Tongue (tissue), 2 donors: ENCODE results near the gene JDP2. TPM values are rescaled to one million over a fixed set of nuclear protein-coding genes. Genes with fewer than 3 reads are reported as not detected.
A peak's percentile ranks its signal among the peaks of the same experiment; 100 is the strongest.
"Not testable (repeated sequence)": the region's sequence is repeated elsewhere in the genome, so short reads cannot be mapped to it uniquely, and the experiment has no call there.

Experiments
- DNase-seq: peaks from one replicate; pipeline ENCODE4 v3.0.0-alpha.2; 2015
- total RNA-seq: library from RNA; depleted of rRNA; stranded (reverse); fragments of >200 nt; gene quantifications from one replicate; pipeline ENCODE4 v1.2.3, GENCODE V29; 2014

Gene JDP2
- total RNA-seq: 54.7 TPM

- DNase-seq: peak; percentile 95
Measured at GRCh38 chr14:75427482-75428229, at the start of gene JDP2. TSS of gene JDP2 (plus strand) at chr14:75428022. CDS start at chr14:75437921, 9,899 bp downstream.

- no peak for DNase-seq
Measured at GRCh38 chr14:75379246-75379929, 48.4 kb upstream of the JDP2 start.

- DNase-seq: no peak
Measured at GRCh38 chr14:75379930-75380270, 47.9 kb upstream of the JDP2 start.

- DNase-seq: no peak
Measured at GRCh38 chr14:75380656-75381055, 47.2 kb upstream of the JDP2 start.

- no peak for DNase-seq
Measured at GRCh38 chr14:75381642-75382041, 46.2 kb upstream of the JDP2 start.

GRCh38 chr14:75383219-75383618 is 44.6 kb upstream of the JDP2 start:
- not testable (repeated sequence) for DNase-seq

GRCh38 chr14:75383721-75384120 is 44.1 kb upstream of the JDP2 start:
- DNase-seq: no peak

GRCh38 chr14:75389679-75390078 is 38.1 kb upstream of the JDP2 start:
- DNase-seq: no peak

- DNase-seq: no peak
Measured at GRCh38 chr14:75390183-75390582, 37.6 kb upstream of the JDP2 start.

GRCh38 chr14:75391953-75392352 is 35.9 kb upstream of the JDP2 start:
- DNase-seq: no peak

- DNase-seq: no peak
Measured at GRCh38 chr14:75392686-75393641, 34.9 kb upstream of the JDP2 start.

- DNase-seq: no peak
Measured at GRCh38 chr14:75393794-75394193, 34.0 kb upstream of the JDP2 start.

GRCh38 chr14:75395862-75396261 is 32.0 kb upstream of the JDP2 start:
- DNase-seq: no peak

- DNase-seq: no peak
Measured at GRCh38 chr14:75399321-75399720, 28.5 kb upstream of the JDP2 start.

- peak; percentile 92 for DNase-seq
Measured at GRCh38 chr14:75399843-75400775, 27.7 kb upstream of the JDP2 start.

- peak; percentile 96 for DNase-seq
Measured at GRCh38 chr14:75401361-75401760, 26.5 kb upstream of the JDP2 start.

GRCh38 chr14:75402867-75403413 is 24.9 kb upstream of the JDP2 start:
- DNase-seq: no peak

- DNase-seq: no peak
Measured at GRCh38 chr14:75404847-75405246, 23.0 kb upstream of the JDP2 start.

- no peak for DNase-seq
Measured at GRCh38 chr14:75406102-75406501, 21.7 kb upstream of the JDP2 start.

GRCh38 chr14:75406856-75407255 is 21.0 kb upstream of the JDP2 start:
- no peak for DNase-seq
